Spleen (tissue), 11 donors: Measurements from ENCODE around the gene POP4. TPM values are rescaled to one million over a fixed set of nuclear protein-coding genes. Genes with fewer than 3 reads are reported as not detected.
A peak's percentile ranks its signal among the peaks of the same experiment; 100 is the strongest.
"Not testable (repeated sequence)": the region's sequence is repeated elsewhere in the genome, so short reads cannot be mapped to it uniquely, and the experiment has no call there.

Source experiments
- DNase-seq: peaks from one replicate; pipeline ENCODE4 v3.0.0-alpha.2; 2020
- H3K27ac ChIP-seq, 8 donors: fragments of 200-600 bp; sonication (generic) in 7 of 8; 1 replicate in 4 of 8; 2 replicates in 4 of 8; pipeline versions ENCODE4 v1.5.0 to v1.8.0; 2016 to 2021; ENCODE audit warnings: inconsistent platforms in 4 of 8, mild to moderate bottlenecking in 4 of 8, moderate library complexity in 1 of 8
- H3K27me3 ChIP-seq, 7 donors: fragments of 200-600 bp; sonication (generic) in 6 of 7; replicated peaks in 1 of 7; 1 replicate in 4 of 7; 2 replicates in 3 of 7; pipeline versions ENCODE4 v1.5.0 to v1.8.0; 2016 to 2021; ENCODE audit warnings: inconsistent platforms in 3 of 7, mild to moderate bottlenecking in 1 of 7
- H3K36me3 ChIP-seq, 6 donors: fragments of 200-600 bp; sonication (generic) in 5 of 6; 1 replicate in 4 of 6; 2 replicates in 2 of 6; pipeline versions ENCODE4 v1.5.0 to v1.8.0; 2016 to 2021; ENCODE audit warnings: inconsistent platforms in 2 of 6
- H3K4me1 ChIP-seq, 6 donors: fragments of 200-600 bp; sonication (generic) in 5 of 6; 1 replicate in 3 of 6; 2 replicates in 3 of 6; pipeline versions ENCODE4 v1.5.0 to v1.8.0; 2016 to 2021; ENCODE audit warnings: inconsistent platforms in 3 of 6
- H3K4me3 ChIP-seq, 8 donors: fragments of 200-600 bp; sonication (generic) in 7 of 8; 1 replicate in 4 of 8; 2 replicates in 4 of 8; pipeline versions ENCODE4 v1.5.0 to v1.8.0; 2016 to 2021; ENCODE audit warnings: inconsistent platforms in 4 of 8, mild to moderate bottlenecking in 4 of 8, moderate library complexity in 2 of 8
- H3K9me3 ChIP-seq, 8 donors: fragments of 200-600 bp; sonication (generic) in 7 of 8; 1 replicate in 4 of 8; 2 replicates in 4 of 8; pipeline versions ENCODE4 v1.5.0 to v1.8.0; 2016 to 2021; ENCODE audit warnings: inconsistent platforms in 4 of 8
- CTCF ChIP-seq, 11 experiments: fragments of 200-600 bp in 7 of 11; fragments of 450-650 bp in 4 of 11; sonication (generic) in 4 of 11; IDR thresholded peaks in 8 of 11; conservative IDR thresholded peaks in 3 of 11; 1 replicate in 7 of 11; 2 replicates in 4 of 11; pipeline versions ENCODE4 v1.4.0 to v1.8.0; 2016 to 2021; ENCODE audit warnings: antibody characterized with exemption in 11 of 11, inconsistent platforms in 4 of 11, mild to moderate bottlenecking in 1 of 11
- POLR2A ChIP-seq, 3 donors: fragments of 450-650 bp; IDR thresholded peaks; one replicate each; pipeline ENCODE4 v1.5.1; 2017; ENCODE audit warnings: antibody characterized with exemption in 3 of 3, mild to moderate bottlenecking in 1 of 3
- POLR2AphosphoS5 ChIP-seq, 3 donors: sonication (generic); formaldehyde crosslinking; IDR thresholded peaks; one replicate each; pipeline ENCODE4 v1.5.1; 2017; ENCODE audit warnings: antibody characterized with exemption in 3 of 3
- WGBS, 5 donors: extraction: QIAGEN DNeasy Blood & Tissue Kit in 3 of 5; methylation state at CpG; one replicate each; pipeline versions ENCODE4 v1.1.5 to v1.1.7; 2013 to 2018; 5-methylcytosine and 5-hydroxymethylcytosine counted together
- intact Hi-C: fragments of 100-400 bp; cut with DNase I; formaldehyde crosslinking; loops from one replicate; pipeline ENCODE4 v1.15.0; 2023; ENCODE audit warnings: low total_unique reads
- polyA plus RNA-seq, 3 donors: library from polyadenylated mRNA; stranded (reverse); fragments of 200-250 nt; gene quantifications; one replicate each; pipeline ENCODE4 v1.2.1, GENCODE V29; 2013
- total RNA-seq, 7 donors: library from RNA; depleted of rRNA in 3 of 7; stranded (reverse); fragments of >200 nt in 3 of 7; fragmentation: NEBNext Ultra II Directional in 4 of 7; extraction: Animal tissue kit (Norgen Biotek cat#: 25700) in 4 of 7; gene quantifications; one replicate each; pipeline versions ENCODE4 v1.1.0 to v1.2.1, GENCODE V29; 2016 to 2021
- donor health status: healthy with polysubstance abuse.
- donor health status: DM: no; HTN: no; CAD: no; lungs with moderate emphysema.
- donor health status: DM: no; HTN: no; CAD: no.
- donor health status: Bipolar disorder and iron deficiency.
- donor health status: healthy.
- donor health status: DM: no; HTN: no; CAD: no.
- donor health status: DM: yes; HTN: yes; CAD: no.

Gene POP4
- total and polyA plus RNA-seq, 10 donors: 49.3 to 73.1 (median 61.5) TPM

GRCh38 chr19:29624489-29625185, 18.6 kb downstream of the POP4 start:
- TF ChIP-seq CTCF (IDR thresholded peaks at IDR 0.05 in 8 of 11, conservative IDR thresholded peaks at IDR 0.05 in 3 of 11) (no peak), POLR2AphosphoS5 (IDR thresholded peaks at IDR 0.05) (no peak), POLR2A (IDR thresholded peaks at IDR 0.05) (no peak)
- Histone ChIP-seq H3K36me3 (no peaks in the 10 kb centered on the region), H3K27me3 (peaks cover 0 to 16% (median 0%) of the 10 kb centered on the region in 7 donors), H3K4me3 (no peak overlapping the region), H3K9me3 (no peaks in the 10 kb centered on the region), H3K27ac (peak overlapping the region in 5 of 8 donors; percentile 46 to 75 (median 57)), H3K4me1 (peaks cover 9 to 68% (median 51%) of the 10 kb centered on the region in 6 donors)
- 71 to 85% (median 79%) methylated on average over 6 of the region's 6 CpGs for WGBS, 5 donors
- intact Hi-C loops: no loop called here
- peak; percentile 34 for DNase-seq

- no peaks in the 10 kb centered on the region for H3K36me3 ChIP-seq
- H3K9me3 ChIP-seq: no peaks in the 10 kb centered on the region
- no peak for TF ChIP-seq POLR2A (IDR thresholded peaks at IDR 0.05)
- TF ChIP-seq CTCF (IDR thresholded peaks at IDR 0.05 in 8 of 11, conservative IDR thresholded peaks at IDR 0.05 in 3 of 11): no peak
- TF ChIP-seq POLR2AphosphoS5 (IDR thresholded peaks at IDR 0.05): no peak
- DNase-seq: peak; percentile 23
- H3K27ac ChIP-seq: peak overlapping the region in 2 of 8 donors; percentile 69 to 75
- H3K27me3 ChIP-seq: peaks cover 0 to 16% (median 0%) of the 10 kb centered on the region in 7 donors
- WGBS, 5 donors: 82 to 92% (median 89%) methylated on average over 9 of the region's 9 CpGs
- H3K4me1 ChIP-seq: peaks cover 9 to 68% (median 50%) of the 10 kb centered on the region in 6 donors
- intact Hi-C loops: no loop called here
- H3K4me3 ChIP-seq: no peak overlapping the region
Measured at GRCh38 chr19:29625186-29625651, 19.1 kb downstream of the POP4 start.

- 92 to 96% (median 95%) methylated on average over 6 to 7 of the region's 7 CpGs for WGBS, 5 donors
- no peak overlapping the region for H3K4me3 ChIP-seq
- intact Hi-C loops: no loop called here
Measured at GRCh38 chr19:29626386-29626785, 20.3 kb downstream of the POP4 start.

GRCh38 chr19:29626832-29627231, 20.7 kb downstream of the POP4 start:
- 77 to 92% (median 80%) methylated on average over 9 of the region's 9 CpGs for WGBS, 5 donors
- H3K27me3 ChIP-seq: peaks cover 0 to 10% (median 0%) of the 10 kb centered on the region in 7 donors
- H3K9me3 ChIP-seq, H3K27ac ChIP-seq, H3K4me3 ChIP-seq, intact Hi-C loops, H3K36me3 ChIP-seq: not testable (repeated sequence)
- DNase-seq: peak; percentile 21
- peaks cover 9 to 54% (median 35%) of the 10 kb centered on the region in 6 donors for H3K4me1 ChIP-seq

More at GRCh38 chr19:29626386-29626785, 20.3 kb downstream of the POP4 start:
- peaks cover 0 to 13% (median 0%) of the 10 kb centered on the region in 7 donors for H3K27me3 ChIP-seq
- H3K4me1 ChIP-seq: peaks cover 9 to 59% (median 39%) of the 10 kb centered on the region in 6 donors
- no peaks in the 10 kb centered on the region for H3K9me3 ChIP-seq
- H3K27ac ChIP-seq: no peak overlapping the region
- TF ChIP-seq CTCF (IDR thresholded peaks at IDR 0.05 in 8 of 11, conservative IDR thresholded peaks at IDR 0.05 in 3 of 11): no peak
- no peak for TF ChIP-seq POLR2AphosphoS5 (IDR thresholded peaks at IDR 0.05)
- no peak for TF ChIP-seq POLR2A (IDR thresholded peaks at IDR 0.05)
- H3K36me3 ChIP-seq: no peaks in the 10 kb centered on the region
- peak; percentile 68 for DNase-seq
